K562 (cell line): ENCODE data around the gene ODAD3. TPM values are rescaled to one million over a fixed set of nuclear protein-coding genes. Genes with fewer than 3 reads are reported as not detected.

Source experiments
- ATAC-seq: fragments of 200-7000 bp; cut with Tn5 transposase; 3 replicates; pipeline ENCODE4 v1.9.1; 2020; ENCODE audit warnings: moderate library complexity
- BruUV-seq: library from RNA; stranded (reverse); fragments of 400-500 nt; replicated peaks from 2 replicates; lab custom pipeline; 2021; lab: Mats Ljungman, UMichigan
- CTCF ChIA-PET: fragments of 300-600 bp; formaldehyde crosslinking; extraction: SDS; loops from one replicate; lab custom pipeline; 2021; ENCODE audit warnings: low intra/inter-chr PET ratio; lab: Yijun Ruan, JAX
- POLR2A ChIA-PET: fragments of 300-600, 350-650 bp; sonication (Branson Sonifier 250); formaldehyde crosslinking; extraction: SDS; loops from one replicate; lab custom pipeline; 2021; ENCODE audit warnings: antibody characterized with exemption, inconsistent platforms; lab: Yijun Ruan, JAX
- DNase-seq, 4 experiments: peaks; one replicate each; pipeline versions ENCODE4 v3.0.0 to v3.0.0-alpha.2; 2011 to 2018; ENCODE audit warnings: low spot score in 3 of 4, mixed read lengths in 3 of 4; ENCODE audit errors: extremely low read depth in 1 of 4
- FAIRE-seq: peaks from 2 replicates; lab custom pipeline; 2011; peaks lifted over from hg19 to GRCh38; lab: Jason Lieb, UNC
- H2AFZ ChIP-seq: 2 replicates; pipeline ENCODE4 v1.6.0; 2011; ENCODE audit warnings: low read depth, low read length, control low read depth, inconsistent platforms
- H3K27ac ChIP-seq: fragments of 200-600 bp; 3 replicates; pipeline ENCODE4 v1.8.0; 2011; ENCODE audit warnings: low read depth, mild to moderate bottlenecking, control low read depth, inconsistent platforms, low read length, moderate library complexity, mixed read lengths; ENCODE audit errors: extremely low read depth
- H3K27me3 ChIP-seq, 2 experiments: fragments of 300-600 bp in 1 of 2; 2 replicates in 1 of 2; 3 replicates in 1 of 2; pipeline versions ENCODE4 v1.6.0 to v1.8.0; 2011; ENCODE audit warnings: inconsistent platforms in 2 of 2, low read length in 2 of 2, mild to moderate bottlenecking in 1 of 2, mixed read lengths in 1 of 2, moderate library complexity in 1 of 2; ENCODE audit not compliant: control insufficient read depth in 2 of 2, insufficient read depth in 2 of 2
- H3K36me3 ChIP-seq: fragments of 300-600 bp; 3 replicates; pipeline ENCODE4 v1.8.0; 2011; ENCODE audit warnings: mild to moderate bottlenecking, low read length, inconsistent platforms; ENCODE audit not compliant: control insufficient read depth, insufficient read depth
- H3K4me1 ChIP-seq, 2 experiments: fragments of 200-600 bp in 1 of 2; replicated peaks in 1 of 2; 2 replicates in 1 of 2; 3 replicates in 1 of 2; pipeline versions ENCODE4 v1.5.1 to v1.8.0; 2011; ENCODE audit warnings: inconsistent platforms in 2 of 2, low read length in 2 of 2, mild to moderate bottlenecking in 1 of 2, mixed read lengths in 1 of 2, moderate library complexity in 1 of 2; ENCODE audit not compliant: control insufficient read depth in 2 of 2, insufficient read depth in 2 of 2
- H3K4me2 ChIP-seq: 2 replicates; pipeline ENCODE4 v1.6.1; 2011; ENCODE audit warnings: low read length, control low read depth, inconsistent platforms, mixed read lengths; ENCODE audit not compliant: insufficient read depth
- H3K4me3 ChIP-seq: fragments of 200-600 bp; sonication (generic), shearing (Covaris generic); 2 replicates; pipeline ENCODE4 v1.5.1; 2016; ENCODE audit warnings: control low read depth, inconsistent platforms
- H3K79me2 ChIP-seq: fragments of 200-600 bp; 3 replicates; pipeline ENCODE4 v1.8.0; 2011; ENCODE audit warnings: low read length, inconsistent platforms; ENCODE audit not compliant: control insufficient read depth, insufficient read depth
- H3K9ac ChIP-seq, 2 experiments: 2 replicates each; pipeline versions ENCODE4 v1.6.0 to v1.6.1; 2011; ENCODE audit warnings: low read depth in 2 of 2, low read length in 2 of 2, control low read depth in 1 of 2, inconsistent platforms in 1 of 2, mild to moderate bottlenecking in 1 of 2, mixed read lengths in 1 of 2; ENCODE audit not compliant: insufficient read depth in 1 of 2
- H3K9me1 ChIP-seq: one replicate; pipeline ENCODE4 v1.6.0; 2011; ENCODE audit warnings: inconsistent platforms, mild to moderate bottlenecking, low read length, moderate library complexity; ENCODE audit not compliant: control insufficient read depth, insufficient read depth
- H3K9me3 ChIP-seq: replicated peaks from 2 replicates; pipeline ENCODE4 v1.5.1; 2011; ENCODE audit warnings: low read depth, low read length, inconsistent platforms; ENCODE audit not compliant: control insufficient read depth, insufficient read depth
- H4K20me1 ChIP-seq: replicated peaks from 2 replicates; pipeline ENCODE4 v1.6.1; 2011; ENCODE audit warnings: low read length, inconsistent platforms, mixed read lengths; ENCODE audit not compliant: control insufficient read depth, insufficient read depth
- EGR1 ChIP-seq: fragments of 450-650 bp; conservative IDR thresholded peaks from 2 replicates; pipeline ENCODE4 v1.6.1; 2017; ENCODE audit warnings: mild to moderate bottlenecking
- HSF4 ChIP-seq: fragments of 250-450 bp; sonication (Bioruptor Pico); IDR thresholded peaks from 2 replicates; pipeline ENCODE4 v2.1.2; 2022; ENCODE audit warnings: mild to moderate bottlenecking, moderate library complexity, borderline replicate concordance
- KLF10 ChIP-seq: fragments of 250-450 bp; sonication (Bioruptor Pico); IDR thresholded peaks from 2 replicates; pipeline ENCODE4 v1.6.1; 2021; ENCODE audit warnings: matching md5 sums
- MXI1 ChIP-seq: IDR thresholded peaks from 2 replicates; pipeline ENCODE4 v1.6.1; 2011; ENCODE audit warnings: low read depth, mild to moderate bottlenecking, improper control_type of control experiment, low read length
- PHTF2 ChIP-seq: fragments of 250-450 bp; sonication (Bioruptor Pico); IDR thresholded peaks from 2 replicates; pipeline ENCODE4 v1.5.0; 2021; ENCODE audit warnings: mild to moderate bottlenecking
- SRSF7 ChIP-seq: fragments of 200-400 bp; formaldehyde crosslinking; optimal IDR thresholded peaks from 2 replicates; pipeline ENCODE3; 2017; ENCODE audit warnings: mild to moderate bottlenecking, low read depth, low read length
- ZFP36 ChIP-seq: fragments of 150-350 bp; IDR thresholded peaks from 2 replicates; pipeline ENCODE4 v1.6.1; 2018; ENCODE audit warnings: low read length, low read depth; ENCODE audit not compliant: partially characterized antibody
- ZNF584 ChIP-seq: fragments of 200-800 bp; sonication (Bioruptor generic); IDR thresholded peaks from 2 replicates; pipeline ENCODE4 v1.6.1; 2016; ENCODE audit warnings: low read depth, mild to moderate bottlenecking, missing genetic modification characterization, missing compliant biosample characterization
- ZNF696 ChIP-seq: fragments of 250-450 bp; sonication (Bioruptor Pico); conservative IDR thresholded peaks from 2 replicates; pipeline ENCODE4 v1.4.0; 2020; ENCODE audit warnings: mild to moderate bottlenecking, moderate library complexity
- WGBS: fragments of 100-300 bp; shearing (Covaris generic); methylation state at CpG from one replicate; pipeline ENCODE4 v1.1.6; 2016; ENCODE audit warnings: low coverage, mixed read lengths; ENCODE audit not compliant: insufficient coverage; ENCODE audit errors: missing lambda C conversion rate; 5-methylcytosine and 5-hydroxymethylcytosine counted together
- in situ Hi-C: fragments of 300-500 bp; cut with MboI; formaldehyde crosslinking; loops from 4 replicates; pipeline ENCODE4 v1.15.0; 2018; ENCODE audit warnings: inconsistent platforms, mixed read lengths
- intact Hi-C: fragments of 100-400 bp; cut with micrococcal nuclease; formaldehyde crosslinking; loops from 2 replicates; pipeline ENCODE4 v1.14.2; 2022
- polyA plus RNA-seq, 8 experiments: library from polyadenylated mRNA; depleted of rRNA in 4 of 8; stranded (reverse) in 5 of 8; unstranded in 3 of 8; fragments of >200 nt; fragmentation: Nextera tagmentation in 2 of 8; fragmentation: Illumina TruSeq in 1 of 8; extraction: Ambion mirVana in 2 of 8; extraction: Trizol in 1 of 8; gene quantifications; 2 replicates each; pipeline versions ENCODE4 v1.2.1 to v1.2.3, GENCODE V29; 2011 to 2014; ENCODE audit warnings: inconsistent platforms in 1 of 8, missing spikeins in 1 of 8
- total RNA-seq, 7 experiments: library from RNA; depleted of rRNA in 6 of 7; stranded (reverse); fragments of >200 nt in 6 of 7; fragmentation: Illumina TruSeq in 2 of 7; extraction: Trizol in 2 of 7; gene quantifications; 2 replicates each; pipeline versions ENCODE4 v1.2.1 to v1.2.3, GENCODE V29; 2011 to 2021; ENCODE audit warnings: low replicate concordance in 1 of 7
- TF ChIP-seq, protein P1 (sequence below): fragments of 450-650 bp; IDR thresholded peaks from 2 replicates; pipeline ENCODE4 v1.6.1; 2016; ENCODE audit warnings: missing biosample characterization, missing genetic modification characterization

Gene ODAD3
- total and polyA plus RNA-seq, 9 of the 15 experiments (the other 6 are each of a cell fraction or from before 2014, with no cell fraction given): 0.07 to 0.72 (median 0.14) TPM; not detected in 2

DNA sequence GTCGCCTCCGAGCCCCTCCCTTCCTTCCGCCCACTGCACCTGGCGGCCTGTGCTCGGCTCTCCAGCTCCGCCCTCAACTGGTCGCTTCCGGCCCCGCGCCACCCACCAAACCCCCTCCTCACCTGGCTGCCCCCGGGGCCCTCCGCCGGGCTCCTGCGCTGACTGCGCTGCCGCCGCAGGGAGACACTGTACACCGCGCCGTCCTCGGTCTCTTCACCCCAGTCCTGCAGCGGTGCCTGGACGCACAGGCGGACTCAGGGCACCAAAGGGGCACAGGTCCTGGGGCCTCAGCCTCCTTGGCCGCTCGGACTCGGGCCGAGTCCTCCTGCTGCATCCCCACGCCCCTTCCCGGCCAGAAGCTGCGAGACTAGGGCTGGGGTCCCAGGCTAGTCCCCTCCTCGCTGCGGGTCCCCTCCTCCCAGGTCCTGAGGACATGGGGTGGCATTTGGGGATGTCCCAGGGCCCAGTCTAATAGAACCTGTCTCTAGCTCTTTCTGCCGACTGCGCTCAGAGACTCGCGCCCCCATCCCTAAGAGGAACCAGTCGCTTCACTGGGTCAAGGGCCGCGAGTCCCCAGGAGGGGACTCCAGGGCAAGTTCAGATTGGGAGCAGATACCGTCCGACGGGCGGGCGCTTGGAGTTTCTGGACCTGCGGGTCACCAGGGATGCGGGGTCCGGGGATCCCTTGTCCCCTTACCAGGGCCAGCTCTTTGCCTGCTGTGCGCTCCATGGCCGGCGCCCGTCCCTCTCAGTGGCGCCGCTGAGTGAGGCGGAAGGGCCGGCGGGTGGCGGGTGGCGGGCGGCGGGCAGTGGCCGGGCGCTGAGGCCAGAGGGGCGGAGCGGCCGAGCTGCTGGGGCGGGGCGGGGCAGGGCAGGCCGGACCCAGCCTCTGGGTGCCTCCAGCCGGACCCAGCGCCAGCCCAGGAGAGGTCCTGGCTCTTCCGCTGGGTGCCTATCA lies 16.1 kb downstream of the ODAD3 start, which contains the start of gene RGL3:
TSS of gene RGL3 (minus strand) at position 766 of the 958 bp plus-strand sequence. CDS start at position 730, 36 bp downstream.
- CTCF ChIA-PET: interaction anchor here (0.5 kb wide), 1 partner anchor 52 kb away, joined by 3 read pairs; no protein-coding TSS in a partner anchor
- no TSS peak for BruUV-seq

GRCh38 chr19:11418094-11418548 lies 16.8 kb downstream of the ODAD3 start:
- no peak overlapping the region for H3K27ac ChIP-seq
- ChIA-PET CTCF (interaction anchor here (0.5 kb wide), 1 partner anchor 52 kb away, joined by 3 read pairs; no protein-coding TSS in a partner anchor), POLR2A (interaction anchor here (0.6 to 0.9 kb wide), 2 partner anchors 17 to 43 kb away, joined by 3 to 4 read pairs; partner anchors contain the start of genes ODAD3 and PRKCSH)
- H2AFZ ChIP-seq: no peak overlapping the region
- H3K27me3 ChIP-seq: peaks cover 2 to 23% of the 10 kb centered on the region in 2 experiments; a peak in 3 of 5 replicates
- H3K9ac ChIP-seq: no peak overlapping the region
- peaks cover 2 to 45% of the 10 kb centered on the region in 2 experiments; a peak in 3 of 5 replicates for H3K4me1 ChIP-seq
- DNase-seq: peak in 2 of 4 experiments; percentile 7 to 14
- in situ Hi-C loops (no loop called here), intact Hi-C loops (no loop called here)
- no peaks in the 10 kb centered on the region for H3K9me3 ChIP-seq
- H4K20me1 ChIP-seq: no peaks in the 10 kb centered on the region
- no peaks in the 10 kb centered on the region for H3K36me3 ChIP-seq
- BruUV-seq: no TSS peak
- H3K79me2 ChIP-seq: no peaks in the 10 kb centered on the region
- 0% methylated on average over 3 of the region's 16 CpGs for WGBS
- no peak for ATAC-seq
- no peak for FAIRE-seq
- no peaks in the 10 kb centered on the region for H3K9me1 ChIP-seq
- H3K4me2 ChIP-seq: no peak overlapping the region
- H3K4me3 ChIP-seq: no peak overlapping the region
- TF ChIP-seq ZNF696 (no peak), MXI1 (no peak), ZNF584 (CRISPR knock-in tag) (no peak), PHTF2 (CRISPR knock-in tag) (no peak), HSF4 (no peak), ZFP36 (no peak), KLF10 (CRISPR knock-in tag) (no peak)
- TF ChIP-seq, protein P1, sequence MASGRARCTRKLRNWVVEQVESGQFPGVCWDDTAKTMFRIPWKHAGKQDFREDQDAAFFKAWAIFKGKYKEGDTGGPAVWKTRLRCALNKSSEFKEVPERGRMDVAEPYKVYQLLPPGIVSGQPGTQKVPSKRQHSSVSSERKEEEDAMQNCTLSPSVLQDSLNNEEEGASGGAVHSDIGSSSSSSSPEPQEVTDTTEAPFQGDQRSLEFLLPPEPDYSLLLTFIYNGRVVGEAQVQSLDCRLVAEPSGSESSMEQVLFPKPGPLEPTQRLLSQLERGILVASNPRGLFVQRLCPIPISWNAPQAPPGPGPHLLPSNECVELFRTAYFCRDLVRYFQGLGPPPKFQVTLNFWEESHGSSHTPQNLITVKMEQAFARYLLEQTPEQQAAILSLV (tag): no peak

More for the DNA sequence above, 16.1 kb downstream of the ODAD3 start, which contains the start of gene RGL3:
- Histone ChIP-seq H4K20me1 (no peaks in the 10 kb centered on the region), H3K27ac (no peak within 1 kb of the TSS)
- POLR2A ChIA-PET: interaction anchor here (0.6 to 0.9 kb wide), 2 partner anchors 16 to 44 kb away, joined by 3 to 4 read pairs; partner anchors contain the start of genes ODAD3 and PRKCSH
- TF ChIP-seq SRSF7 (no peak), EGR1 (0 out of 2 replicates have a peak, but pooled peaks have one; percentile 14)
- TF ChIP-seq, all 486 proteins: peak for 1
- ATAC-seq (peak; percentile 62), DNase-seq (peak in 3 of 4 experiments; percentile 34 to 72 (median 69)), FAIRE-seq (no peak)
- Histone ChIP-seq H3K9me3 (no peaks in the 10 kb centered on the region), H3K9me1 (no peaks in the 10 kb centered on the region), H3K4me2 (no peak within 1 kb of the TSS), H3K4me3 (no peak within 1 kb of the TSS), H3K9ac (peak within 1 kb of the TSS in 1 of 2 experiments; percentile 65; a peak in 1 of 4 replicates), H3K4me1 (peaks cover 2 to 50% of the 10 kb centered on the region in 2 experiments; a peak in 3 of 5 replicates), H3K27me3 (peaks cover 2 to 23% of the 10 kb centered on the region in 2 experiments; a peak in 3 of 5 replicates), H3K79me2 (no peaks in the 10 kb centered on the region), H2AFZ (peak within 1 kb of the TSS; percentile 80; the same call in 1 of the 2 replicates), H3K36me3 (no peaks in the 10 kb centered on the region)
- intact Hi-C loops: no loop called here
- WGBS: 20% methylated on average over 33 of the region's 72 CpGs
- in situ Hi-C loops: no loop called here
